ENCODE measurements around the gene AEBP1.

AEBP1 gene

GRCh38 chr7:44158096-44158872 is 54.1 kb downstream of the AEBP1 start:
- no peak for DNase-seq

GRCh38 chr7:44158873-44159631 is 54.9 kb downstream of the AEBP1 start:
- no peak for DNase-seq

- DNase-seq, result no peak
These were observed 55.9 kb downstream of the AEBP1 start for GRCh38 chr7:44159824-44160630.

GRCh38 chr7:44161371-44161770 is 57.2 kb downstream of the AEBP1 start:
- no peak for DNase-seq

GRCh38 chr7:44162179-44162578 is 58.0 kb downstream of the AEBP1 start:
- no peak for DNase-seq

GRCh38 chr7:44162785-44163395 is 58.7 kb downstream of the AEBP1 start:
- no peak for DNase-seq

GRCh38 chr7:44163591-44163990 is 59.4 kb downstream of the AEBP1 start:
- no peak for DNase-seq

Data from T-helper 1 cell (primary cell).